D721Med (cell line): ENCODE results near the gene PLCL1.

ENCODE experiments used
- DNase-seq: peaks from one replicate; pipeline ENCODE4 v3.0.0; 2011; ENCODE audit warnings: low spot score; ENCODE audit not compliant: insufficient read length
- FAIRE-seq: peaks from 2 replicates; lab custom pipeline; 2011; peaks lifted over from hg19 to GRCh38; lab: Jason Lieb, UNC
- TF ChIP-seq, protein P1 (sequence below): IDR thresholded peaks from 2 replicates; pipeline ENCODE4 v1.5.1; 2012; ENCODE audit warnings: mild to moderate bottlenecking, control low read depth; ENCODE audit not compliant: insufficient read depth; ENCODE audit errors: missing control alignments

Gene PLCL1

GRCh38 chr2:197867033-197867432 is 62.6 kb downstream of the PLCL1 start:
- no peak for DNase-seq
- TF ChIP-seq, protein P1, sequence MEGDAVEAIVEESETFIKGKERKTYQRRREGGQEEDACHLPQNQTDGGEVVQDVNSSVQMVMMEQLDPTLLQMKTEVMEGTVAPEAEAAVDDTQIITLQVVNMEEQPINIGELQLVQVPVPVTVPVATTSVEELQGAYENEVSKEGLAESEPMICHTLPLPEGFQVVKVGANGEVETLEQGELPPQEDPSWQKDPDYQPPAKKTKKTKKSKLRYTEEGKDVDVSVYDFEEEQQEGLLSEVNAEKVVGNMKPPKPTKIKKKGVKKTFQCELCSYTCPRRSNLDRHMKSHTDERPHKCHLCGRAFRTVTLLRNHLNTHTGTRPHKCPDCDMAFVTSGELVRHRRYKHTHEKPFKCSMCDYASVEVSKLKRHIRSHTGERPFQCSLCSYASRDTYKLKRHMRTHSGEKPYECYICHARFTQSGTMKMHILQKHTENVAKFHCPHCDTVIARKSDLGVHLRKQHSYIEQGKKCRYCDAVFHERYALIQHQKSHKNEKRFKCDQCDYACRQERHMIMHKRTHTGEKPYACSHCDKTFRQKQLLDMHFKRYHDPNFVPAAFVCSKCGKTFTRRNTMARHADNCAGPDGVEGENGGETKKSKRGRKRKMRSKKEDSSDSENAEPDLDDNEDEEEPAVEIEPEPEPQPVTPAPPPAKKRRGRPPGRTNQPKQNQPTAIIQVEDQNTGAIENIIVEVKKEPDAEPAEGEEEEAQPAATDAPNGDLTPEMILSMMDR: no peak
- no peak for FAIRE-seq

GRCh38 chr2:197867624-197868023 is 63.2 kb downstream of the PLCL1 start:
- TF ChIP-seq, protein P1: no peak
- no peak for DNase-seq
- FAIRE-seq: no peak

- no peak for DNase-seq
- FAIRE-seq: no peak
- TF ChIP-seq, protein P1: no peak
Observed at GRCh38 chr2:197868206-197868605, 63.8 kb downstream of the PLCL1 start.

GRCh38 chr2:197869041-197869440 is 64.6 kb downstream of the PLCL1 start:
- TF ChIP-seq, protein P1: no peak
- DNase-seq (no peak), FAIRE-seq (no peak)

DNA sequence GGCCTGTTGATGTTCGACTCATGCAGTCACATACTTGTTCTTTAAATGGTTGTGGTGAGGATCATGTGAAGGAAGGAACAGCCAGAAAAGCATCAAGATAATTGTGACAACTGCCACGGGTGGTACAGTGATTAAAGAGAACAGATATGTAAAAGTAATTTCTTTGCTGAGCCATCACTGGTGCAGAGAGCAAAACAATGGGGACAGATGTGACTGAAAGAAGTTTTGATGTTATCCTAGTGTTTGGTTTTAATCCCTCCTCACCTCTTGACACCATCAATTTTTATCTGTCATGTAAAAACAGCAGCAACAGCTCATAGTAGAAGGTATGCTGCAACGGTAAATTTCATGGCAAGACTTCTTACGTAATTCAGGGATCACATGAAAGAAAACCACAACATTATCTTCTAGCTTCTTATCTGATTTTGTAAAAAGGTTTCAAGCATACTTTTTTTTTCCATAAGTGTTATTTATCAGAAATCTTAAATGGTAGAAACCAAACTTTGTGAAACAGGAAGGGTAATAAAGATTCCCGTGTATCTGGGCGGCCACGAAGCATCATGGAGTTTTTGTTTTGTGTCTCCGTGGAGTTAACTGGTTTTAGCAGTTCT is 65.2 kb downstream of the PLCL1 start:
- DNase-seq (no peak), FAIRE-seq (no peak)
- TF ChIP-seq, protein P1: no peak

DNA sequence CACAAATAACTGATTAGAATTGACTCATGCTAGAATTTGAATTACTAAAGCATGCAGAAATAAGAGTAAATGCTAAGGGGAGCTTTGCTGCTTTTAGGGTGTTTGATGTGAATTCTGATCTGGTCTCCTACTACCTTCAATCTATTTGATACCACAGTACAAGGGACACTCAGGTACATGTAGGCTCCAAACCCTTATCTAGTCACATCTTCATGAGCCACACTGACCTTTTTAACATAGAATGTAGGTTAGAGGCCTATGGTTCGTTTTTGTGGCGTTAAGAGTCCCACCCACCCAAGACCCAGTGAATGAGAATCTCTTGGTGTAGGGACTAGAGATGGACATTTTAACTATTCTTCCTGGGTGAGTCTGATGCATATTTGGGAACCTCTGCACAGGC is 65.7 kb downstream of the PLCL1 start:
- FAIRE-seq (no peak), DNase-seq (no peak)
- TF ChIP-seq, protein P1: no peak

DNA sequence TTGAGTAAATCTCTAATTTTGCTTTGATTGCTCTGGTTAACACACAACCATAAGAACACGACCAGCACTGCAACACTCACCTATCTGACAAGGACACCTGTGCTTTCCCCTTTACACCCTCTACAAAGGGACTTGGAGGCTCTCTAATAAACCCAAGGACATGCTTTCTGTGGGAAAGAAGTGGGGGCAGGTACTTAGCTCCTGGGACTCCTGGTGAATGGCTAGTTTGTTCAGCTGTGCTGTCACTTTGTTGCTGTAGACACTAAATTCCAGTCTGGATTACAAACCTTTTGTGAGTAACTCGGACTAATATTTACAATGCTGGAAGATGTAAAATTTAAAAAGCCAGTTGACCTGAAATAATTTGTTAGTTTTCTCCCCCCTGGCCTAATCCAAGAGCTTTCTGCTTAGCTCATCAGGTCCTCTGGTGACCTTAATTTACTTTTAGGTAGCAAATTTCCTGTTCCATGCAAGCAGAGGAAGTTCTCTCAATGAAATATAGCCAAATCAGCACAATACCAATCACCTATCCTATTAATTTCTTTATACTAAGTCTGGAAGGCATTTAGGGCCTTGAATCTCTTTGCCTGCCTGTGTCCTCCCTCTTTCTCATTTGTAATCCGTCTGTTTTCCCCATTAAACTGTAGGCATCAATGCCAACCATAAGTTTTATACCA is 67.5 kb downstream of the PLCL1 start:
- TF ChIP-seq, protein P1: no peak
- FAIRE-seq: no peak
- no peak for DNase-seq
